Sigmoid colon (tissue), 4 donors: ENCODE measurements around the gene CRY1.

ENCODE experiments used
- CTCF ChIP-seq, 4 experiments: fragments of 450-650 bp in 3 of 4; fragments of 200-600 bp in 1 of 4; IDR thresholded peaks; one replicate each; pipeline ENCODE4 v1.5.1; 2016 to 2019; ENCODE audit warnings: antibody characterized with exemption in 4 of 4, mild to moderate bottlenecking in 3 of 4, moderate library complexity in 2 of 4
- EP300 ChIP-seq, 4 donors: sonication (generic); formaldehyde crosslinking; IDR thresholded peaks; one replicate each; pipeline ENCODE4 v1.6.1; 2017; ENCODE audit warnings: antibody characterized with exemption in 4 of 4
- POLR2A ChIP-seq, 2 donors: fragments of 450-650 bp; IDR thresholded peaks; one replicate each; pipeline ENCODE4 v1.6.1; 2016; ENCODE audit warnings: antibody characterized with exemption in 2 of 2, mild to moderate bottlenecking in 2 of 2, moderate library complexity in 2 of 2
- POLR2AphosphoS5 ChIP-seq, 4 donors: sonication (generic); formaldehyde crosslinking; IDR thresholded peaks; one replicate each; pipeline ENCODE4 v1.6.1; 2017; ENCODE audit warnings: antibody characterized with exemption in 4 of 4

- TF ChIP-seq CTCF (IDR thresholded peaks at IDR 0.05): no peak
- TF ChIP-seq POLR2AphosphoS5 (IDR thresholded peaks at IDR 0.05): no peak
- TF ChIP-seq EP300 (IDR thresholded peaks at IDR 0.05): no peak
- no peak for TF ChIP-seq POLR2A (IDR thresholded peaks at IDR 0.05)
Measured at GRCh38 chr12:107045186-107045585, 48.2 kb downstream of the CRY1 start.
